Fibroblast of lung (primary cell): Measurements from ENCODE around the gene PRSS50. TPM values are rescaled to one million over a fixed set of nuclear protein-coding genes. Genes with fewer than 3 reads are reported as not detected.

Source experiments
- DNase-seq, 2 donors: peaks; one replicate each; pipeline versions ENCODE4 v3.0.0 to v3.0.0-alpha.2; 2010; ENCODE audit warnings: low read depth in 2 of 2
- H2AFZ ChIP-seq: 2 replicates; pipeline ENCODE4 v1.5.1; 2012; ENCODE audit warnings: low read length, control low read depth, inconsistent platforms
- H3K27ac ChIP-seq: 2 replicates; pipeline ENCODE4 v1.5.1; 2011; ENCODE audit warnings: low read length, control low read depth; ENCODE audit not compliant: insufficient read depth
- H3K27me3 ChIP-seq: 2 replicates; pipeline ENCODE4 v1.5.1; 2011; ENCODE audit warnings: mild to moderate bottlenecking, low read length; ENCODE audit not compliant: control insufficient read depth, insufficient read depth
- H3K36me3 ChIP-seq: 2 replicates; pipeline ENCODE4 v1.5.1; 2011; ENCODE audit warnings: low read length; ENCODE audit not compliant: control insufficient read depth, insufficient read depth
- H3K4me1 ChIP-seq: 2 replicates; pipeline ENCODE4 v1.5.1; 2011; ENCODE audit warnings: low read length; ENCODE audit not compliant: control insufficient read depth, insufficient read depth; ENCODE audit errors: extremely low read depth
- H3K4me2 ChIP-seq: 2 replicates; pipeline ENCODE4 v1.5.1; 2011; ENCODE audit warnings: low read length, control low read depth; ENCODE audit not compliant: insufficient read depth; ENCODE audit errors: extremely low read depth
- H3K4me3 ChIP-seq, 4 experiments: fragments of 200-600 bp in 1 of 4; sonication (generic) in 1 of 4; replicated peaks in 1 of 4; 2 replicates each; pipeline ENCODE4 v1.5.1; 2011 to 2016; ENCODE audit warnings: low read length in 4 of 4, low read depth in 3 of 4, mild to moderate bottlenecking in 3 of 4, control low read depth in 2 of 4, inconsistent platforms in 1 of 4, mixed read lengths in 1 of 4; ENCODE audit not compliant: insufficient read depth in 1 of 4; ENCODE audit errors: control extremely low read depth in 1 of 4
- H3K79me2 ChIP-seq: 2 replicates; pipeline ENCODE4 v1.5.1; 2012; ENCODE audit warnings: mild to moderate bottlenecking, low read length, inconsistent platforms; ENCODE audit not compliant: control insufficient read depth, insufficient read depth
- H3K9ac ChIP-seq: 2 replicates; pipeline ENCODE4 v1.5.1; 2011; ENCODE audit warnings: mild to moderate bottlenecking, low read length, control low read depth; ENCODE audit not compliant: insufficient read depth
- H3K9me3 ChIP-seq: 2 replicates; pipeline ENCODE4 v1.5.1; 2012; ENCODE audit warnings: low read depth, low read length; ENCODE audit not compliant: control insufficient read depth, insufficient read depth
- H4K20me1 ChIP-seq: 2 replicates; pipeline ENCODE4 v1.5.1; 2011; ENCODE audit warnings: low read length; ENCODE audit not compliant: control insufficient read depth, insufficient read depth; ENCODE audit errors: extremely low read depth
- CTCF ChIP-seq, 2 donors: IDR thresholded peaks in 1 of 2; conservative IDR thresholded peaks in 1 of 2; 1 replicate in 1 of 2; 2 replicates in 1 of 2; pipeline ENCODE4 v1.5.1; 2011 to 2012; ENCODE audit warnings: low read length in 2 of 2, control low read depth in 1 of 2, inconsistent platforms in 1 of 2, low read depth in 1 of 2, mild to moderate bottlenecking in 1 of 2
- EZH2 ChIP-seq: IDR thresholded peaks from 2 replicates; pipeline ENCODE4 v1.5.1; 2012; ENCODE audit warnings: low read length, control low read depth, mild to moderate bottlenecking; ENCODE audit errors: missing control alignments
- polyA plus RNA-seq, 2 donors: library from polyadenylated mRNA; depleted of rRNA in 1 of 2; stranded (reverse) in 1 of 2; unstranded in 1 of 2; fragments of >200 nt; gene quantifications; 2 replicates each; pipeline ENCODE4 v1.2.1, GENCODE V29; 2011 to 2012; ENCODE audit warnings: missing spikeins in 1 of 2
- total RNA-seq: library from RNA; depleted of rRNA; stranded (reverse); fragments of >200 nt; gene quantifications from 2 replicates; pipeline ENCODE4 v1.2.1, GENCODE V29; 2014

The PRSS50 gene
- total and polyA plus RNA-seq, 2 donors (not counting 1 experiment from before 2014, with no cell fraction given) = not detected

GRCh38 chr3:46662771-46663551, 54.7 kb downstream of the PRSS50 start:
- Histone ChIP-seq H4K20me1 (no peaks in the 10 kb centered on the region), H3K79me2 (no peaks in the 10 kb centered on the region), H3K4me3 (no peak overlapping the region), H3K4me2 (no peak overlapping the region), H3K36me3 (no peaks in the 10 kb centered on the region), H3K9me3 (no peaks in the 10 kb centered on the region), H3K27ac (no peak overlapping the region), H3K27me3 (no peaks in the 10 kb centered on the region), H3K9ac (no peak overlapping the region), H3K4me1 (no peaks in the 10 kb centered on the region), H2AFZ (no peak overlapping the region)
- no peak for TF ChIP-seq CTCF (conservative IDR thresholded peaks at IDR 0.05 in 1 of 2, IDR thresholded peaks at IDR 0.05 in 1 of 2; ENCODE audit: low read depth in 1 of 2, low read length in 2 of 2)
- TF ChIP-seq EZH2 = no peak
- peak; percentile 45 to 74 for DNase-seq

Other genes starting within 250 kb of the PRSS50 start
- not detected in 2 replicates for gene RTP3, start 219.9 kb downstream of the PRSS50 start, total RNA-seq
- gene RTP3, start 219.9 kb downstream of the PRSS50 start, polyA plus RNA-seq = not detected in 2 replicates
- 0.77 and 3.8 TPM in 2 replicates for gene LRRC2, start 151.6 kb downstream of the PRSS50 start, total RNA-seq
- 0.27 and 6.0 TPM in 2 replicates for gene LRRC2, start 151.6 kb downstream of the PRSS50 start, polyA plus RNA-seq
- not detected in 2 replicates for gene FAM240A, start 105.3 kb downstream of the PRSS50 start, total RNA-seq
- gene FAM240A, start 105.3 kb downstream of the PRSS50 start, polyA plus RNA-seq = not detected in 2 replicates
- 3.3 and 19.7 TPM in 2 replicates for gene ALS2CL, start 24.2 kb downstream of the PRSS50 start, total RNA-seq
- gene ALS2CL, start 24.2 kb downstream of the PRSS50 start, polyA plus RNA-seq = 0.46 and 4.4 TPM in 2 replicates
- gene TMIE, start 16.5 kb downstream of the PRSS50 start, total RNA-seq = 0.51 and 2.0 TPM in 2 replicates
- 0.03 and 0.27 TPM in 2 replicates for gene TMIE, start 16.5 kb downstream of the PRSS50 start, polyA plus RNA-seq
- gene MYL3, start 145.6 kb upstream of the PRSS50 start, total RNA-seq = 0.50 and 0.51 TPM in 2 replicates
- 0.67 TPM in 1 of 2 replicates, not detected in the other for gene MYL3, start 145.6 kb upstream of the PRSS50 start, polyA plus RNA-seq
- gene PTH1R, start 159.9 kb upstream of the PRSS50 start, total RNA-seq = 3.3 and 4.3 TPM in 2 replicates
- gene PTH1R, start 159.9 kb upstream of the PRSS50 start, polyA plus RNA-seq = 0.06 and 0.67 TPM in 2 replicates